Neural crest cell (in vitro differentiated cells): ENCODE data around the gene GALNT18. TPM values are rescaled to one million over a fixed set of nuclear protein-coding genes. Genes with fewer than 3 reads are reported as not detected.

ENCODE experiments used
- DNase-seq: peaks from one replicate; pipeline ENCODE4 v3.0.0; 2021; ENCODE audit warnings: low read depth, mixed read lengths, low spot score
- H3K27ac Mint-ChIP-seq: one replicate; pipeline ENCODE4 v1.8.0; 2021; ENCODE audit warnings: mild to moderate bottlenecking, mixed read lengths; ENCODE audit not compliant: unreplicated experiment
- H3K27me3 Mint-ChIP-seq: 2 replicates; pipeline ENCODE4 v1.8.0; 2021; ENCODE audit warnings: low read depth, mild to moderate bottlenecking, mixed read lengths
- H3K36me3 Mint-ChIP-seq: 2 replicates; pipeline ENCODE4 v1.8.0; 2021; ENCODE audit warnings: low read depth, mild to moderate bottlenecking, mixed read lengths
- H3K4me1 Mint-ChIP-seq: 2 replicates; pipeline ENCODE4 v1.8.0; 2021; ENCODE audit warnings: mixed read lengths
- H3K4me3 Mint-ChIP-seq: one replicate; pipeline ENCODE4 v1.8.0; 2021; ENCODE audit warnings: mild to moderate bottlenecking, mixed read lengths
- H3K9me3 Mint-ChIP-seq: 2 replicates; pipeline ENCODE4 v1.8.0; 2021; ENCODE audit warnings: mixed read lengths
- total RNA-seq: library from RNA; stranded (reverse); gene quantifications from 2 replicates; pipeline ENCODE4 v1.2.1, GENCODE V29; 2021
- TF ChIP-seq, protein P1 (sequence below): fragments of 200-600 bp; sonication (generic); conservative IDR thresholded peaks from 2 replicates; pipeline ENCODE4 v1.5.0; 2021; ENCODE audit warnings: antibody characterized with exemption, mild to moderate bottlenecking

Gene GALNT18
- total RNA-seq, 1 donor from 2014 or later: 2.8 TPM

GRCh38 chr11:11247086-11247485, 374.7 kb downstream of the GALNT18 start:
- Mint-ChIP-seq H3K4me3 (peak overlapping the region; percentile 82), H3K9me3 (peaks cover 9% of the 10 kb centered on the region), H3K27ac (no peak overlapping the region), H3K4me1 (peaks cover 32% of the 10 kb centered on the region), H3K36me3 (peaks cover 6% of the 10 kb centered on the region), H3K27me3 (peaks cover 17% of the 10 kb centered on the region)
- DNase-seq: no peak
- TF ChIP-seq, protein P1, sequence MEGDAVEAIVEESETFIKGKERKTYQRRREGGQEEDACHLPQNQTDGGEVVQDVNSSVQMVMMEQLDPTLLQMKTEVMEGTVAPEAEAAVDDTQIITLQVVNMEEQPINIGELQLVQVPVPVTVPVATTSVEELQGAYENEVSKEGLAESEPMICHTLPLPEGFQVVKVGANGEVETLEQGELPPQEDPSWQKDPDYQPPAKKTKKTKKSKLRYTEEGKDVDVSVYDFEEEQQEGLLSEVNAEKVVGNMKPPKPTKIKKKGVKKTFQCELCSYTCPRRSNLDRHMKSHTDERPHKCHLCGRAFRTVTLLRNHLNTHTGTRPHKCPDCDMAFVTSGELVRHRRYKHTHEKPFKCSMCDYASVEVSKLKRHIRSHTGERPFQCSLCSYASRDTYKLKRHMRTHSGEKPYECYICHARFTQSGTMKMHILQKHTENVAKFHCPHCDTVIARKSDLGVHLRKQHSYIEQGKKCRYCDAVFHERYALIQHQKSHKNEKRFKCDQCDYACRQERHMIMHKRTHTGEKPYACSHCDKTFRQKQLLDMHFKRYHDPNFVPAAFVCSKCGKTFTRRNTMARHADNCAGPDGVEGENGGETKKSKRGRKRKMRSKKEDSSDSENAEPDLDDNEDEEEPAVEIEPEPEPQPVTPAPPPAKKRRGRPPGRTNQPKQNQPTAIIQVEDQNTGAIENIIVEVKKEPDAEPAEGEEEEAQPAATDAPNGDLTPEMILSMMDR: no peak

GRCh38 chr11:11246166-11246565, 375.6 kb downstream of the GALNT18 start:
- Mint-ChIP-seq H3K27me3 (peaks cover 17% of the 10 kb centered on the region), H3K4me1 (peaks cover 35% of the 10 kb centered on the region), H3K27ac (no peak overlapping the region), H3K9me3 (peaks cover 9% of the 10 kb centered on the region), H3K4me3 (peak overlapping the region; percentile 55), H3K36me3 (peaks cover 6% of the 10 kb centered on the region)
- TF ChIP-seq, protein P1: no peak
- no peak for DNase-seq

GRCh38 chr11:11245453-11245852, 376.4 kb downstream of the GALNT18 start:
- peaks cover 9% of the 10 kb centered on the region for H3K9me3 Mint-ChIP-seq
- peaks cover 6% of the 10 kb centered on the region for H3K36me3 Mint-ChIP-seq
- no peak for DNase-seq
- H3K27ac Mint-ChIP-seq: no peak overlapping the region
- peaks cover 35% of the 10 kb centered on the region for H3K4me1 Mint-ChIP-seq
- TF ChIP-seq, protein P1: no peak
- no peak overlapping the region for H3K4me3 Mint-ChIP-seq
- H3K27me3 Mint-ChIP-seq: peaks cover 17% of the 10 kb centered on the region

GRCh38 chr11:11244470-11245080, 377.2 kb downstream of the GALNT18 start:
- H3K27ac Mint-ChIP-seq: peak overlapping the region; percentile 76
- peak overlapping the region; percentile 24 for H3K4me3 Mint-ChIP-seq
- H3K9me3 Mint-ChIP-seq: peaks cover 9% of the 10 kb centered on the region
- H3K36me3 Mint-ChIP-seq: peaks cover 6% of the 10 kb centered on the region
- peaks cover 35% of the 10 kb centered on the region for H3K4me1 Mint-ChIP-seq
- DNase-seq: no peak
- peaks cover 17% of the 10 kb centered on the region for H3K27me3 Mint-ChIP-seq
- TF ChIP-seq, protein P1: no peak

DNA sequence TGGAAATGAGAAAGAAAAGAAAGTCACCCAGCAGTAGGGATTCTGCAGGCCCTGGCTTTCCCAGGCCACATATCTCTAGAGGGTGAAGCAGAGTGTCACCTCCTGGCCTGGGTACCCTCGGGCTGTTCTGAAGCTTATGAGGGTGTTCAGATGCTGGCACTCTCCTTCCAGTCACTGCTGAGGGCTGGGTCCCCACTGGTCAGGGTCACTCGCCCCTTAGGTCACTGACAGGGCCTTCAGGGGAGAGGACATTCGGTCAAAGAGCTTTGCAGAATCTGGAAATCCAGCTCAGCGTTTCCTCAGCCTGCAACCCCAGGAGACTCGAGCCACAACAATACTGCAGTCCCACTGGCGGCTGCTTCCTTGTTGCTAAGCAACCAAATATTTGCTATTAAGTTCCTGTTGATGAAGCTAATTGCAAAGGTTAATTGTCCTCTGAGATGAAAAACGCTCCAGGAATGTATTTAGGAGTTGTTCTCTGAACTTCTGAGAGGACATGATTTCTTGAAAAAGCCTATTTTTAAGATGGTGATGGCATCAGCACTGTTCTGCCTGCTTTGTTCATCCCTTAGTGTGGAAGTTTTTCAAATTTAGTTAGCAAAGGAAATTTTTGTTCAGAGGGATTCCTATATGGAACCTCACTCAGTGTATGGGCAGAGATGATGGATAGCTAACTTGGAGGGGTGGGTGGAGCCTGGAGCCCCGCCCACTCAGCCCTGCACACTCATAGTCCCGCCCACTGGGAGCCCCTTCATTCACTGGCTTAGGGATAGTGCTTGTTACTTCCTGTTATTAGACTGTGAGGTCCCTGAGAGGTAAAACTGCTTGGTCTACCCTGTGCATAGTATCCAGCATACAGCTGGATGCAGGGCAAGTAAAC, 378.0 kb downstream of the GALNT18 start:
- Mint-ChIP-seq H3K27me3 (peaks cover 17% of the 10 kb centered on the region), H3K4me3 (peak overlapping the region; percentile 24), H3K36me3 (peaks cover 6% of the 10 kb centered on the region), H3K27ac (peak overlapping the region; percentile 89), H3K9me3 (peaks cover 9% of the 10 kb centered on the region), H3K4me1 (peaks cover 35% of the 10 kb centered on the region)
- TF ChIP-seq, protein P1: no peak
- peak; percentile 52 for DNase-seq
